Vagina (tissue), 2 donors: Measurements from ENCODE around the gene SLC6A16. TPM values are rescaled to one million over a fixed set of nuclear protein-coding genes. Genes with fewer than 3 reads are reported as not detected.

ENCODE experiments used
- DNase-seq, 2 donors: peaks; one replicate each; pipeline ENCODE4 v3.0.0-alpha.2; 2017; ENCODE audit errors: extremely low spot score in 2 of 2
- H3K27ac ChIP-seq: fragments of 200-600 bp; sonication (generic); one replicate; pipeline ENCODE4 v1.5.1; 2019
- H3K27me3 ChIP-seq: fragments of 200-600 bp; sonication (generic); one replicate; pipeline ENCODE4 v1.5.1; 2019
- H3K36me3 ChIP-seq, 2 donors: fragments of 200-600 bp; sonication (generic); one replicate each; pipeline ENCODE4 v1.5.1; 2017 to 2019
- H3K4me1 ChIP-seq: fragments of 200-600 bp; sonication (generic); one replicate; pipeline ENCODE4 v1.5.1; 2019
- H3K4me3 ChIP-seq, 2 donors: fragments of 200-600 bp; sonication (generic); 1 replicate in 1 of 2; 2 replicates in 1 of 2; pipeline ENCODE4 v1.5.1; 2016 to 2019
- H3K9me3 ChIP-seq: fragments of 200-600 bp; sonication (generic); one replicate; pipeline ENCODE4 v1.5.1; 2019
- POLR2A ChIP-seq, 2 donors: fragments of 450-650 bp; IDR thresholded peaks; one replicate each; pipeline ENCODE4 v1.6.1; 2017; ENCODE audit warnings: antibody characterized with exemption in 2 of 2, mild to moderate bottlenecking in 2 of 2, moderate library complexity in 2 of 2
- POLR2AphosphoS5 ChIP-seq, 2 donors: sonication (generic); formaldehyde crosslinking; IDR thresholded peaks; one replicate each; pipeline ENCODE4 v1.9.0; 2017; ENCODE audit warnings: antibody characterized with exemption in 2 of 2, mild to moderate bottlenecking in 2 of 2, low read depth in 1 of 2; ENCODE audit not compliant: insufficient read depth in 1 of 2
- intact Hi-C: fragments of 100-400 bp; cut with DNase I; formaldehyde crosslinking; loops from one replicate; pipeline ENCODE4 v1.15.1; 2023
- total RNA-seq: library from RNA; depleted of rRNA; stranded (reverse); fragments of >200 nt; gene quantifications from one replicate; pipeline ENCODE4 v1.2.3, GENCODE V29; 2016
- TF ChIP-seq, protein P1 (sequence below), 3 experiments: fragments of 450-650 bp in 2 of 3; fragments of 200-600 bp in 1 of 3; sonication (generic) in 1 of 3; IDR thresholded peaks; one replicate each; pipeline ENCODE4 v1.5.1; 2017 to 2019; ENCODE audit warnings: antibody characterized with exemption in 3 of 3, mild to moderate bottlenecking in 2 of 3, moderate library complexity in 2 of 3

The SLC6A16 gene
- total RNA-seq, 1 donor from 2014 or later = 2.5 TPM

DNA sequence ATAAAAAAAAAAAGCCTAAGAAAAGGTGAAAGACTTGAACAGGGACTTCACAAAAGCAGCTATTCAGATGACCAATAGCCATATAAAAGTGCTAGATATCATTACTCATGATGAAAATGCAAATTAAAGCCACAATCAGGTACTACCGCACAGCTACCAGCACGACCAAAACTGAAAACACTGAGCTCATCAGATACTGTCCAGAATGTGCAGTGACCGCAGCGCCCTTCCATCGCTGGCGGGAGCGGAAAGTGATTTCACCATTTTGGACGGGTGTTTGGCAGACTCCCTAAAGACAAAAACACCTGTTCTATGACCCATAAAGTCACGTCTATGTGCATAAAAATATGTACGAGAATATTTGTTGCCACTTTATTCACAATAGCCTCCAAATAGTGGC, 60.7 kb downstream of the SLC6A16 start:
- no peaks in the 10 kb centered on the region for H3K27me3 ChIP-seq
- no peaks in the 10 kb centered on the region for H3K36me3 ChIP-seq
- intact Hi-C loops = no loop called here
- H3K9me3 ChIP-seq = peaks cover 2% of the 10 kb centered on the region
- no peak overlapping the region for H3K27ac ChIP-seq
- no peak for DNase-seq
- H3K4me1 ChIP-seq = no peaks in the 10 kb centered on the region
- TF ChIP-seq, protein P1, sequence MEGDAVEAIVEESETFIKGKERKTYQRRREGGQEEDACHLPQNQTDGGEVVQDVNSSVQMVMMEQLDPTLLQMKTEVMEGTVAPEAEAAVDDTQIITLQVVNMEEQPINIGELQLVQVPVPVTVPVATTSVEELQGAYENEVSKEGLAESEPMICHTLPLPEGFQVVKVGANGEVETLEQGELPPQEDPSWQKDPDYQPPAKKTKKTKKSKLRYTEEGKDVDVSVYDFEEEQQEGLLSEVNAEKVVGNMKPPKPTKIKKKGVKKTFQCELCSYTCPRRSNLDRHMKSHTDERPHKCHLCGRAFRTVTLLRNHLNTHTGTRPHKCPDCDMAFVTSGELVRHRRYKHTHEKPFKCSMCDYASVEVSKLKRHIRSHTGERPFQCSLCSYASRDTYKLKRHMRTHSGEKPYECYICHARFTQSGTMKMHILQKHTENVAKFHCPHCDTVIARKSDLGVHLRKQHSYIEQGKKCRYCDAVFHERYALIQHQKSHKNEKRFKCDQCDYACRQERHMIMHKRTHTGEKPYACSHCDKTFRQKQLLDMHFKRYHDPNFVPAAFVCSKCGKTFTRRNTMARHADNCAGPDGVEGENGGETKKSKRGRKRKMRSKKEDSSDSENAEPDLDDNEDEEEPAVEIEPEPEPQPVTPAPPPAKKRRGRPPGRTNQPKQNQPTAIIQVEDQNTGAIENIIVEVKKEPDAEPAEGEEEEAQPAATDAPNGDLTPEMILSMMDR (IDR thresholded peaks at IDR 0.05) = no peak
- TF ChIP-seq POLR2AphosphoS5 (IDR thresholded peaks at IDR 0.05; ENCODE audit: insufficient read depth in 1 of 2, low read depth in 1 of 2) (no peak), POLR2A (IDR thresholded peaks at IDR 0.05) (no peak)
- no peak overlapping the region for H3K4me3 ChIP-seq

DNA sequence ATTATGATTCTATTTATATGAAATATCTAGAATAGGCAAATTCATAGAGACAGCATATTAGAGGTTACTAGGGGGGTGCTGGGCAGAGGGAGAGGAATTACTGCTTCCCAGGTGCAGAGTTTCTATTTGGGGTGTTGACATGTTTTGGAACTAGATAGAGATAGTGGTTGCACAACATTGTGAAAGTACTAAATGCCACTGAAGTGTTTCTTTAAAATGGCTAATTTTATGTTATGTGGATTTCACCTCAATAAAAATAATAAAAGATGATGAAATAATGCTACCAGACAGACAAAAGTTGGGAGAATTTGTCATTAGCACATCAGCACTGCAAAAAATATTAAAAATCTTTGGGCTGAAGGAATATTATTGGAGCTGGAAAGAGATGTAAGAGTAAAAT, 63.4 kb downstream of the SLC6A16 start:
- Histone ChIP-seq H3K9me3 (peaks cover 13% of the 10 kb centered on the region), H3K36me3 (no peaks in the 10 kb centered on the region), H3K27ac (no peak overlapping the region), H3K4me3 (no peak overlapping the region), H3K27me3 (no peaks in the 10 kb centered on the region), H3K4me1 (no peaks in the 10 kb centered on the region)
- DNase-seq = no peak
- intact Hi-C loops = no loop called here
- TF ChIP-seq POLR2A (IDR thresholded peaks at IDR 0.05) = no peak
- TF ChIP-seq, protein P1 (IDR thresholded peaks at IDR 0.05) = no peak
- no peak for TF ChIP-seq POLR2AphosphoS5 (IDR thresholded peaks at IDR 0.05; ENCODE audit: insufficient read depth in 1 of 2, low read depth in 1 of 2)

GRCh38 chr19:49256691-49257090, 68.3 kb downstream of the SLC6A16 start:
- Histone ChIP-seq H3K4me3 (no peak overlapping the region), H3K36me3 (no peaks in the 10 kb centered on the region), H3K9me3 (peaks cover 13% of the 10 kb centered on the region), H3K27me3 (no peaks in the 10 kb centered on the region), H3K27ac (no peak overlapping the region), H3K4me1 (no peaks in the 10 kb centered on the region)
- intact Hi-C loops = no loop called here
- TF ChIP-seq POLR2AphosphoS5 (IDR thresholded peaks at IDR 0.05; ENCODE audit: insufficient read depth in 1 of 2, low read depth in 1 of 2) (no peak), POLR2A (IDR thresholded peaks at IDR 0.05) (no peak)
- TF ChIP-seq, protein P1 (IDR thresholded peaks at IDR 0.05) = no peak
- DNase-seq = no peak

- TF ChIP-seq POLR2AphosphoS5 (IDR thresholded peaks at IDR 0.05; ENCODE audit: insufficient read depth in 1 of 2, low read depth in 1 of 2) = no peak
- TF ChIP-seq POLR2A (IDR thresholded peaks at IDR 0.05) = no peak
- TF ChIP-seq, protein P1 (IDR thresholded peaks at IDR 0.05) = no peak
- Histone ChIP-seq H3K27ac (no peak overlapping the region), H3K36me3 (no peaks in the 10 kb centered on the region), H3K27me3 (no peaks in the 10 kb centered on the region), H3K4me3 (no peak overlapping the region), H3K9me3 (peaks cover 13% of the 10 kb centered on the region), H3K4me1 (no peaks in the 10 kb centered on the region)
- intact Hi-C loops = no loop called here
- DNase-seq = no peak
These were observed 69.3 kb downstream of the SLC6A16 start for GRCh38 chr19:49255674-49256073.

GRCh38 chr19:49249933-49250332, 75.1 kb downstream of the SLC6A16 start:
- no peaks in the 10 kb centered on the region for H3K36me3 ChIP-seq
- intact Hi-C loops = no loop called here
- no peaks in the 10 kb centered on the region for H3K4me1 ChIP-seq
- no peak overlapping the region for H3K27ac ChIP-seq
- no peaks in the 10 kb centered on the region for H3K27me3 ChIP-seq
- no peaks in the 10 kb centered on the region for H3K9me3 ChIP-seq
- TF ChIP-seq POLR2A (IDR thresholded peaks at IDR 0.05) (no peak), POLR2AphosphoS5 (IDR thresholded peaks at IDR 0.05; ENCODE audit: insufficient read depth in 1 of 2, low read depth in 1 of 2) (no peak)
- TF ChIP-seq, protein P1 (IDR thresholded peaks at IDR 0.05) = no peak
- no peak overlapping the region for H3K4me3 ChIP-seq
- DNase-seq = no peak
